ENCODE measurements around the gene VPS41. TPM values are rescaled to one million over a fixed set of nuclear protein-coding genes. Genes with fewer than 3 reads are reported as not detected.
A peak's percentile ranks its signal among the peaks of the same experiment; 100 is the strongest.

Gene VPS41
- total and polyA plus RNA-seq, 2 of the 13 experiments (the other 11 are each of a cell fraction or from before 2014, with no cell fraction given) = 12.1 to 43.4 TPM

DNA sequence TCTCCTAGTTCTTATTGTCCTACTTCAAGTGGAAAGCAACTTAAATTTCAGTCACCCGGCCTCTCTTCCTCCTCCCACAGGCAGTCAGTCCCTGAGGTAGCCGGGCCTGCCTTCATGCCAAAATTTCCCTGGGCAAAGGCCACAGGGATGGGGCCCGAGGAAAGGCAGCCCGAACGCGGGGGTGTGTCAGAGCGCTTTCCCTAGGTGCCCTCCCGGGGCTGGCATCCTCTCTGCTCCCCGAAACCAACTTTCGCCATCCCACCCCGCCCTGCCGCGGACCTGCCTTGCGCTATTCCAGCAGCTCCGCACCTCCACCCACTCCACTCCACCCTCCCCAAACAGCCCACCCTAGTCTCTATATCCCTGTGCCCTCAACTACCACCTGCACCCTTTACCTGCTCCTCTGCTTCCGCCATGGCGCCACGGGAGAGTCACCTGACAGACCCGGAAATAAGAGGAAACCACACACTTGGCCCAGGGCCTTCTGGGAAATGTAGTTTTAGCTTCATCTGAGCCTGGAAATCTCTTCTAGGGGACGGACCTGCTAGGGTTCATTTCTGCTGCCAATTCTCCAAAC, at the start of gene VPS41 (continued):
- TF ChIP-seq TOE1 (CRISPR knock-in tag; IDR thresholded peaks at IDR 0.05) (no peak), EEA1 (CRISPR knock-in tag; IDR thresholded peaks at IDR 0.05; ENCODE audit: borderline replicate concordance) (no peak), HNRNPLL (IDR thresholded peaks at IDR 0.05; ENCODE audit: low read depth, low read length, poor library complexity, severe bottlenecking) (no peak), MED8 (CRISPR knock-in tag; IDR thresholded peaks at IDR 0.05; ENCODE audit: insufficient replicate concordance) (no peak), TEF (CRISPR knock-in tag; IDR thresholded peaks at IDR 0.05) (no peak), SCMH1 (CRISPR knock-in tag; IDR thresholded peaks at IDR 0.05; ENCODE audit: borderline replicate concordance) (no peak), ZNF629 (CRISPR knock-in tag; conservative IDR thresholded peaks at IDR 0.05) (no peak), ZNF768 (CRISPR knock-in tag; IDR thresholded peaks at IDR 0.05) (no peak), NCOR1 (IDR thresholded peaks at IDR 0.05; ENCODE audit: borderline replicate concordance, low read length) (no peak), ZNF143 (CRISPR knock-in tag; IDR thresholded peaks at IDR 0.05) (peak; percentile 94), KLF13 (CRISPR knock-in tag; IDR thresholded peaks at IDR 0.05) (0 out of 2 replicates have a peak, but pooled peaks have one; percentile 57), UBTF (CRISPR knock-in tag; IDR thresholded peaks at IDR 0.05) (0 out of 2 replicates have a peak, but pooled peaks have one; percentile 45), ZNF350 (CRISPR knock-in tag; IDR thresholded peaks at IDR 0.05; ENCODE audit: borderline replicate concordance, low read depth) (peak; percentile 64; the same call in 1 of the 2 replicates), POLR2AphosphoS5 (IDR thresholded peaks at IDR 0.05; ENCODE audit: low read depth, low read length) (peak; percentile 91), ZNF691 (CRISPR knock-in tag; IDR thresholded peaks at IDR 0.05; ENCODE audit: borderline replicate concordance, low read depth) (no peak), GPN1 (CRISPR knock-in tag; IDR thresholded peaks at IDR 0.05; ENCODE audit: borderline replicate concordance) (no peak), TARDBP (CRISPR knock-in tag; IDR thresholded peaks at IDR 0.05) (0 out of 2 replicates have a peak, but pooled peaks have one; percentile 42), RELA (CRISPR knock-in tag; IDR thresholded peaks at IDR 0.05) (no peak), SP1 (IDR thresholded peaks at IDR 0.05) (no peak), SP1 (CRISPR knock-in tag; IDR thresholded peaks at IDR 0.05) (no peak), MBNL3 (CRISPR knock-in tag; conservative IDR thresholded peaks at IDR 0.05) (no peak), IKZF1 (IDR thresholded peaks at IDR 0.05) (no peak)
- TF ChIP-seq, protein P1, sequence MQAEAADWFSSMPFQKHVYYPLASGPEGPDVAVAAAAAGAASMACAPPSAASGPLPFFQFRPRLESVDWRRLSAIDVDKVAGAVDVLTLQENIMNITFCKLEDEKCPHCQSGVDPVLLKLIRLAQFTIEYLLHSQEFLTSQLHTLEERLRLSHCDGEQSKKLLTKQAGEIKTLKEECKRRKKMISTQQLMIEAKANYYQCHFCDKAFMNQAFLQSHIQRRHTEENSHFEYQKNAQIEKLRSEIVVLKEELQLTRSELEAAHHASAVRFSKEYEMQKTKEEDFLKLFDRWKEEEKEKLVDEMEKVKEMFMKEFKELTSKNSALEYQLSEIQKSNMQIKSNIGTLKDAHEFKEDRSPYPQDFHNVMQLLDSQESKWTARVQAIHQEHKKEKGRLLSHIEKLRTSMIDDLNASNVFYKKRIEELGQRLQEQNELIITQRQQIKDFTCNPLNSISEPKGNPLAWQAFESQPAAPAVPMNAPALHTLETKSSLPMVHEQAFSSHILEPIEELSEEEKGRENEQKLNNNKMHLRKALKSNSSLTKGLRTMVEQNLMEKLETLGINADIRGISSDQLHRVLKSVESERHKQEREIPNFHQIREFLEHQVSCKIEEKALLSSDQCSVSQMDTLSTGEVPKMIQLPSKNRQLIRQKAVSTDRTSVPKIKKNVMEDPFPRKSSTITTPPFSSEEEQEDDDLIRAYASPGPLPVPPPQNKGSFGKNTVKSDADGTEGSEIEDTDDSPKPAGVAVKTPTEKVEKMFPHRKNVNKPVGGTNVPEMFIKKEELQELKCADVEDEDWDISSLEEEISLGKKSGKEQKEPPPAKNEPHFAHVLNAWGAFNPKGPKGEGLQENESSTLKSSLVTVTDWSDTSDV (CRISPR knock-in tag; IDR thresholded peaks at IDR 0.05) = no peak
- TF ChIP-seq, protein P2, sequence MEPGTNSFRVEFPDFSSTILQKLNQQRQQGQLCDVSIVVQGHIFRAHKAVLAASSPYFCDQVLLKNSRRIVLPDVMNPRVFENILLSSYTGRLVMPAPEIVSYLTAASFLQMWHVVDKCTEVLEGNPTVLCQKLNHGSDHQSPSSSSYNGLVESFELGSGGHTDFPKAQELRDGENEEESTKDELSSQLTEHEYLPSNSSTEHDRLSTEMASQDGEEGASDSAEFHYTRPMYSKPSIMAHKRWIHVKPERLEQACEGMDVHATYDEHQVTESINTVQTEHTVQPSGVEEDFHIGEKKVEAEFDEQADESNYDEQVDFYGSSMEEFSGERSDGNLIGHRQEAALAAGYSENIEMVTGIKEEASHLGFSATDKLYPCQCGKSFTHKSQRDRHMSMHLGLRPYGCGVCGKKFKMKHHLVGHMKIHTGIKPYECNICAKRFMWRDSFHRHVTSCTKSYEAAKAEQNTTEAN (CRISPR knock-in tag; conservative IDR thresholded peaks at IDR 0.05) = no peak

Measured in HepG2 (cell line).